ENCODE data around the gene SLC25A26. TPM values are rescaled to one million over a fixed set of nuclear protein-coding genes. Genes with fewer than 3 reads are reported as not detected.

Gene SLC25A26
- polyA plus RNA-seq, 1 donor (not counting 4 experiments of a cell fraction or from before 2014, with no cell fraction given), result 25.2 TPM

- no peak overlapping the region for H3K9ac ChIP-seq (ENCODE audit: control insufficient read depth, extremely low read depth, insufficient read depth, low read length)
- H3K27ac ChIP-seq (ENCODE audit: control insufficient read depth, insufficient read depth, low read length), result no peak overlapping the region
- H2AFZ ChIP-seq (ENCODE audit: control insufficient read depth, low read length), result no peak overlapping the region
- H3K27me3 ChIP-seq (ENCODE audit: control insufficient read depth, extremely low read depth, insufficient read depth, low read length), result no peaks in the 10 kb centered on the region
- no peaks in the 10 kb centered on the region for H4K20me1 ChIP-seq (ENCODE audit: control insufficient read depth, extremely low read depth, insufficient read depth, low read length)
- peaks cover 0 to 16% of the 10 kb centered on the region in 2 experiments for H3K36me3 ChIP-seq (ENCODE audit: control insufficient read depth in 2 of 2, extremely low read depth in 1 of 2, insufficient read depth in 2 of 2, low read length in 2 of 2)
- no peak overlapping the region for H3K4me3 ChIP-seq (ENCODE audit: control insufficient read depth in 2 of 3, extremely low read depth in 1 of 3, insufficient read depth in 2 of 3, low read depth in 1 of 3, low read length in 3 of 3)
- FAIRE-seq (no peak), DNase-seq (ENCODE audit: low read depth, low spot score) (no peak)
- no peak overlapping the region for H3K4me2 ChIP-seq (ENCODE audit: control insufficient read depth, extremely low read depth, insufficient read depth, low read depth, low read length)
- peaks cover 11% of the 10 kb centered on the region for H3K4me1 ChIP-seq (ENCODE audit: control insufficient read depth, extremely low read depth, insufficient read depth, low read length)
- H3K9me3 ChIP-seq (ENCODE audit: control insufficient read depth, low read depth, low read length), result no peaks in the 10 kb centered on the region
- dilution Hi-C loops (cut with MboI; ENCODE audit: extremely low pct_ligation_motif_present, low sequenced_read_pairs), result no loop called here
- TF ChIP-seq CTCF (optimal IDR thresholded peaks at IDR 0.05 in 1 of 3, IDR thresholded peaks at IDR 0.05 in 1 of 3, conservative IDR thresholded peaks at IDR 0.05 in 1 of 3; ENCODE audit: extremely low read depth in 1 of 3, insufficient read depth in 2 of 3, low read length in 3 of 3), result no peak
- TF ChIP-seq EZH2 (IDR thresholded peaks at IDR 0.05; ENCODE audit: low read length), result no peak
- H3K79me2 ChIP-seq (ENCODE audit: control insufficient read depth, insufficient read depth, low read length), result peaks cover 17% of the 10 kb centered on the region
- H3K9me1 ChIP-seq (ENCODE audit: control insufficient read depth, extremely low read depth, insufficient read depth, low read length), result no peaks in the 10 kb centered on the region
These were observed 195.1 kb downstream of the SLC25A26 start for GRCh38 chr3:66415867-66416428.

- DNase-seq (ENCODE audit: low read depth, low spot score) (no peak), FAIRE-seq (no peak)
- H3K4me1 ChIP-seq (ENCODE audit: control insufficient read depth, extremely low read depth, insufficient read depth, low read length), result peaks cover 11% of the 10 kb centered on the region
- H3K4me3 ChIP-seq (ENCODE audit: control insufficient read depth in 2 of 3, extremely low read depth in 1 of 3, insufficient read depth in 2 of 3, low read depth in 1 of 3, low read length in 3 of 3), result no peak overlapping the region
- H3K27ac ChIP-seq (ENCODE audit: control insufficient read depth, insufficient read depth, low read length), result no peak overlapping the region
- H3K27me3 ChIP-seq (ENCODE audit: control insufficient read depth, extremely low read depth, insufficient read depth, low read length), result no peaks in the 10 kb centered on the region
- H4K20me1 ChIP-seq (ENCODE audit: control insufficient read depth, extremely low read depth, insufficient read depth, low read length), result no peaks in the 10 kb centered on the region
- peaks cover 0 to 16% of the 10 kb centered on the region in 2 experiments for H3K36me3 ChIP-seq (ENCODE audit: control insufficient read depth in 2 of 2, extremely low read depth in 1 of 2, insufficient read depth in 2 of 2, low read length in 2 of 2)
- H2AFZ ChIP-seq (ENCODE audit: control insufficient read depth, low read length), result no peak overlapping the region
- no peak overlapping the region for H3K4me2 ChIP-seq (ENCODE audit: control insufficient read depth, extremely low read depth, insufficient read depth, low read depth, low read length)
- H3K9me1 ChIP-seq (ENCODE audit: control insufficient read depth, extremely low read depth, insufficient read depth, low read length), result no peaks in the 10 kb centered on the region
- no peak for TF ChIP-seq EZH2 (IDR thresholded peaks at IDR 0.05; ENCODE audit: low read length)
- no peak for TF ChIP-seq CTCF (optimal IDR thresholded peaks at IDR 0.05 in 1 of 3, IDR thresholded peaks at IDR 0.05 in 1 of 3, conservative IDR thresholded peaks at IDR 0.05 in 1 of 3; ENCODE audit: extremely low read depth in 1 of 3, insufficient read depth in 2 of 3, low read length in 3 of 3)
- H3K9me3 ChIP-seq (ENCODE audit: control insufficient read depth, low read depth, low read length), result no peaks in the 10 kb centered on the region
- dilution Hi-C loops (cut with MboI; ENCODE audit: extremely low pct_ligation_motif_present, low sequenced_read_pairs), result no loop called here
- peaks cover 17% of the 10 kb centered on the region for H3K79me2 ChIP-seq (ENCODE audit: control insufficient read depth, insufficient read depth, low read length)
- H3K9ac ChIP-seq (ENCODE audit: control insufficient read depth, extremely low read depth, insufficient read depth, low read length), result no peak overlapping the region
These were observed 195.9 kb downstream of the SLC25A26 start for GRCh38 chr3:66416556-66417304.
